ENCODE data around the gene ABLIM1. TPM values are rescaled to one million over a fixed set of nuclear protein-coding genes. Genes with fewer than 3 reads are reported as not detected.
A peak's percentile ranks its signal among the peaks of the same experiment; 100 is the strongest.

ABLIM1 gene
- total and polyA plus RNA-seq, 2 of the 4 experiments (the other 2 are of a cell fraction) = 7.7 to 9.9 TPM

GRCh38 chr10:114624951-114625780 lies 32.9 kb downstream of the ABLIM1 start:
- Histone ChIP-seq H2AK5ac (ENCODE audit: low read depth, low read length) (peak overlapping the region; percentile 49; the same call in 1 of the 2 replicates), H2BK5ac (ENCODE audit: low read depth, low read length, poor library complexity, severe bottlenecking) (no peak overlapping the region), H3K36me3 (ENCODE audit: control insufficient read depth, insufficient read depth, low read length) (no peaks in the 10 kb centered on the region), H3K56ac (ENCODE audit: extremely low read depth, insufficient read depth, low read length) (no peak overlapping the region), H4K20me1 (ENCODE audit: insufficient read depth, low read length) (peaks cover 13% of the 10 kb centered on the region; the same call in 1 of the 2 replicates), H3K14ac (replicated peaks; ENCODE audit: low read depth, low read length) (no peak overlapping the region), H3K4ac (ENCODE audit: low read depth, low read length) (no peak overlapping the region), H3K23ac (ENCODE audit: low read depth, low read length) (no peak overlapping the region), H3K27ac (ENCODE audit: insufficient read depth, low read length) (no peak overlapping the region), H3K9me3 (ENCODE audit: control insufficient read depth, insufficient read depth, low read length) (no peaks in the 10 kb centered on the region), H2AFZ (replicated peaks; ENCODE audit: low read length, poor library complexity) (no peak overlapping the region), H4K8ac (ENCODE audit: low read depth in 2 of 2, low read length in 2 of 2) (no peak overlapping the region; a peak in 1 of 4 replicates), H3K9me1 (ENCODE audit: insufficient read depth, low read length) (peaks cover 16% of the 10 kb centered on the region), H3K79me1 (ENCODE audit: low read depth in 1 of 2, low read length in 2 of 2) (peaks cover 0 to 7% of the 10 kb centered on the region in 2 experiments; a peak in 1 of 4 replicates), H3K4me2 (ENCODE audit: low read depth, low read length) (no peak overlapping the region), H2BK15ac (ENCODE audit: low read depth, low read length) (no peak overlapping the region), H4K5ac (ENCODE audit: low read depth, low read length) (no peak overlapping the region), H4K91ac (ENCODE audit: insufficient read depth, low read depth, low read length) (no peak overlapping the region), H2BK20ac (ENCODE audit: low read depth, low read length) (no peak overlapping the region), H2BK120ac (ENCODE audit: low read depth, low read length) (no peak overlapping the region), H2AK9ac (replicated peaks; ENCODE audit: low read depth, low read length, poor library complexity) (no peak overlapping the region), H3K4me3 (ENCODE audit: insufficient read depth, low read depth, low read length) (no peak overlapping the region), H3K27me3 (ENCODE audit: control insufficient read depth, insufficient read depth, low read length) (peaks cover 2% of the 10 kb centered on the region; the same call in 1 of the 2 replicates), H3K4me1 (ENCODE audit: control insufficient read depth, insufficient read depth, low read length) (peaks cover 14% of the 10 kb centered on the region), H3K18ac (ENCODE audit: low read depth, low read length) (no peak overlapping the region), H3K9ac (ENCODE audit: low read depth, low read length) (no peak overlapping the region)
- TF ChIP-seq CEBPB (IDR thresholded peaks at IDR 0.05; ENCODE audit: low read depth, low read length) (no peak), MXI1 (IDR thresholded peaks at IDR 0.05; ENCODE audit: borderline replicate concordance, low read depth, low read length) (no peak), BHLHE40 (IDR thresholded peaks at IDR 0.05; ENCODE audit: low read depth, low read length) (no peak)
- POLR2A ChIA-PET (ENCODE audit: unreplicated experiment) = no interaction called here
- ATAC-seq (ENCODE audit: low read depth) (no peak), DNase-seq (peak; percentile 46)
- CTCF ChIA-PET = interaction anchor here (0.7 kb wide), 1 partner anchor 10 kb away, joined by 3 read pairs; no protein-coding TSS in a partner anchor
- dilution Hi-C loops (cut with HindIII; ENCODE audit: low sequenced_read_pairs, unreplicated experiment) = no loop called here
- WGBS, 2 experiments (ENCODE audit: extremely low coverage in 2 of 2, insufficient read length in 1 of 2) = no CpG with 5 or more reads among the region's 5 CpGs
- intact Hi-C loops (cut with micrococcal nuclease) = loop anchor here (1.0 kb wide), 1 partner anchor 7 kb away; no protein-coding TSS in a partner anchor
- no TSS peak for BruUV-seq (replicated peaks)
- in situ Hi-C loops (cut with MboI; ENCODE audit: low sequenced_read_pairs) = no loop called here

All from IMR-90 (cell line).